A673 (cell line): ENCODE measurements around the gene NLGN1.

Experiments used
- EZH2 ChIP-seq: fragments of 200-600 bp; sonication (generic); IDR thresholded peaks from 2 replicates; pipeline ENCODE4 v1.6.1; 2017; ENCODE audit warnings: borderline replicate concordance, low read depth, mild to moderate bottlenecking, mixed read lengths, antibody characterized with exemption, low read length; ENCODE audit not compliant: poor library complexity, severe bottlenecking
- TF ChIP-seq, protein P1 (sequence below): fragments of 300-800, 200-600 bp; sonication (generic); conservative IDR thresholded peaks from 2 replicates; pipeline ENCODE4 v1.5.1; 2017; ENCODE audit warnings: low read depth, mild to moderate bottlenecking, antibody characterized with exemption, low read length, moderate library complexity, mixed read lengths

DNA sequence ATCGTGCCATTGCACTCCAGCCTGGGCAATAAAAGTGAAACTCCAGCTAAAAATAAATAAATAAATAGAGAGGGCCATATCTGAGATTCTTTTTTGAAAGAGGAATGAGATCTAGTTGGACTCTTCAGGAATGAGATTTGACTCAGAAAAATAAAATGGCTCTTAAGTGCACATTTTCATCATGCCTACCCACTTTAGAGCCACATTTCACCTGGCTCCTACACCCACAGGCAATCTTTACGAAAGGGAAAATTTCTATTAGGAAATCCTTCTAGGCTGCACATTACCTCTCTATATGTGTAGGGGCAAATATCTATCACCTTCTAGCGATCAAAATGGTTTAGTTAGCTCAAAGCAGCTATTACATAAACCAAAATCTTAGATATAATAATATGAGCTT, 16.9 kb upstream of the NLGN1 start:
- TF ChIP-seq, protein P1, sequence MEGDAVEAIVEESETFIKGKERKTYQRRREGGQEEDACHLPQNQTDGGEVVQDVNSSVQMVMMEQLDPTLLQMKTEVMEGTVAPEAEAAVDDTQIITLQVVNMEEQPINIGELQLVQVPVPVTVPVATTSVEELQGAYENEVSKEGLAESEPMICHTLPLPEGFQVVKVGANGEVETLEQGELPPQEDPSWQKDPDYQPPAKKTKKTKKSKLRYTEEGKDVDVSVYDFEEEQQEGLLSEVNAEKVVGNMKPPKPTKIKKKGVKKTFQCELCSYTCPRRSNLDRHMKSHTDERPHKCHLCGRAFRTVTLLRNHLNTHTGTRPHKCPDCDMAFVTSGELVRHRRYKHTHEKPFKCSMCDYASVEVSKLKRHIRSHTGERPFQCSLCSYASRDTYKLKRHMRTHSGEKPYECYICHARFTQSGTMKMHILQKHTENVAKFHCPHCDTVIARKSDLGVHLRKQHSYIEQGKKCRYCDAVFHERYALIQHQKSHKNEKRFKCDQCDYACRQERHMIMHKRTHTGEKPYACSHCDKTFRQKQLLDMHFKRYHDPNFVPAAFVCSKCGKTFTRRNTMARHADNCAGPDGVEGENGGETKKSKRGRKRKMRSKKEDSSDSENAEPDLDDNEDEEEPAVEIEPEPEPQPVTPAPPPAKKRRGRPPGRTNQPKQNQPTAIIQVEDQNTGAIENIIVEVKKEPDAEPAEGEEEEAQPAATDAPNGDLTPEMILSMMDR: no peak
- TF ChIP-seq EZH2: no peak
